HG03565 (cell line): ENCODE data around the gene OR10H5.
"Not testable (repeated sequence)": the region's sequence is repeated elsewhere in the genome, so short reads cannot be mapped to it uniquely, and the experiment has no call there.

Experiments used
- ATAC-seq: cut with Tn5 transposase; IDR thresholded peaks from one replicate; pipeline ENCODE4 v1.9.1; 2021; ENCODE audit warnings: mild to moderate bottlenecking, moderate library complexity; ENCODE audit not compliant: unreplicated experiment

Gene OR10H5

DNA sequence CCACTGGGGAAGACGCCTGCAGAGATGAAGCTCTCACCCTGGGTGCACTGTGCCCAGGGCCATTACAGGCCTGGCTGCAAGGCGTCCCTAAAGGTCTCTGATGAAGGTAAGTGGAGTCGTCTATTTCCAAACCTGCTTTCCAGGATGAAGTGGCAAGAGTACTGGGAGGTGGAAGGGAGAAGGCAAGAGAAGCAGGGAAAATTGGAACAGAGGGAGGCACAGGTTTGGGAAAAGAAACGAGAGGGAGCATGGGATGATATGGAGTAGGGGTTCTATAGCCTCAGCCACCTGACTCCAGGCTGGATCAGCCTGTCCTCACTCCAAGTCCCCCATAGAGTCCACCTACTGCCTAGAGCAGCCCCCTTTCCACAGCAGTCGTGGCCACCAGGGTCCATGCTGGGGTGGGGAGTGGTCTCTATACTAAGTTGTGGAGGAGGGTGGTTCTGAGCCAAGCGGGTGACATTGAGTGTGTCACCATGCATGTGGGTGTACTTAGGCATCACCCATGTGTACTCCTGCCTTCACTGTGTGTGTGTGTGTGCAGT lies at the start of gene OR10H5:
OR10H5 (plus strand) TSS at position 51 of the 545 bp plus-strand sequence. CDS start 6,388 bp downstream, outside the sequence.
- no peak for ATAC-seq

DNA sequence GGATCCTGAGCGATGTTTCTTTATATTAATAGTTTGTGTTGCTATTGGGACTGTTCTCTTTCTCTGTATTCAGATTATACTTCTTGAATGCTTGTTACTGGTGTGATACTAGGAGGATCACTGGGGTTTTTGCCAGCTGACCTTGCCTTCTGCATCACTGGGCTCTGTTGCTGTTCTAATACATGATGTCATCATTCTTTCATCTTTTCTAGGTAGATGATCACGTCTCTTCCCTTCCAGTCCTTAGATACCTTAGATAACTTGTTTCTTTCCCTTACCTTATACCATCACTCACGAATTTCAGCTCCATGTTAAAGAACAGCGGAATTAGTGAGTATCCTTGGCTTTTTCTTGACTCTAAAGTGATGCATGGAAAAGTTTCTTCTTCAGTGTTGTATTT lies 49.7 kb upstream of the OR10H5 start, which contains the start of gene OR10H3:
OR10H3 (plus strand) TSS at position 264 of the 400 bp plus-strand sequence. CDS start 3,408 bp downstream, outside the sequence.
- ATAC-seq, result no peak

- ATAC-seq, result no peak
Measured at GRCh38 chr19:15740785-15741184, 46.7 kb upstream of the OR10H5 start.

GRCh38 chr19:15748239-15748638 lies 39.2 kb upstream of the OR10H5 start:
- no peak for ATAC-seq

GRCh38 chr19:15758379-15758778 lies 29.1 kb upstream of the OR10H5 start:
- ATAC-seq, result no peak

DNA sequence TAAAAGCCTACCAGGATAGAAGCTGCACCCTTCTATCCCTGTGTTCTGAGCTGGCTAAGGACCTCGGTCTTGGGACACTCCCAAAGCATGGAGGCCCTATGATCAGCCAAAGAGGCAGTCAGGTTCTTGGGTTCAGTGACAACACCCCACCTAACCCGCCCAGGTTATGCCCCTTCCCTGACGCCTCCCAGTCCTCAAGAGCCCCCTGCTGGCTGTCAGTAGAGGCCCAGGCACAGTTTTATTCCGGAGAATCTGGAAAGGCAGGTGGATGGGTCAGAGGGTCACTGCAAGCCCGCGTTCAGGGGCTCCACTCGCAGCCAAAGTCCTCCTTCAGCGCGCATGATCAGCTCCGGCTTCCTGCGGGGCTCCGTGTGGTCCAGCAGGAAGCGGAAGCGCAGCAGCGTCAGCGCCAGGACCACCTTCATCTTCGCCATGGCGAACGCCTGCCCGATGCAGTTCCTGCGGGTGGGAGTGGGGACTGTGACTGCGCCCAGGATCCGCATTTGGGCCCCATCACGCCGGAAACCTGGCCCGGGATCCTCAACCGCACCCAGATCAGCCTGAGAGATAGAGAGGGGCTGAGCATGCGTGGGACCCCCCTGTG lies 27.4 kb upstream of the OR10H5 start:
- ATAC-seq, result no peak

GRCh38 chr19:15769586-15769985 lies 17.9 kb upstream of the OR10H5 start:
- ATAC-seq, result no peak

DNA sequence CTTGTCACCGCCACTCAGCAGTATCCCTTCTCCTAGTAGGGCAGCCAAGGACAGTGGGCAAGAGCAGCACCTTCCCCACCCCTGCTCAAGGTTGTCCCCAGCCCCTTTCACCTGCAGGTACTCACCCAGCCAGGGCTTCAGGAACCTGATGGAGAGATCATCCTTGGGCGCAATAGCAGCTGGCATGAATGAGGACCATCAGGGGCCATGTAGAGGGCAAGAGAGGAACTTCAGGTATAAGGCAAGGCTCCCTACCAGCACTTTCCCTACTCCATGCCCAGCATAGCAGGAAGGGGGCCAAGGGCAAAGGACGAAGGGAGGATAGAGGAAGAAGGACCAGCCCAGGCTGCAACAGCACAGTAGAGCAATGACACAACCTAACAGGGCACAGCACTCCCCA lies 13.3 kb upstream of the OR10H5 start:
- not testable (repeated sequence) for ATAC-seq

- ATAC-seq, result no peak
Measured at GRCh38 chr19:15775249-15775648, 12.2 kb upstream of the OR10H5 start.

- no peak for ATAC-seq
Measured at GRCh38 chr19:15776264-15776663, 11.2 kb upstream of the OR10H5 start.

- no peak for ATAC-seq
Measured at GRCh38 chr19:15776991-15777970, 10.2 kb upstream of the OR10H5 start.

DNA sequence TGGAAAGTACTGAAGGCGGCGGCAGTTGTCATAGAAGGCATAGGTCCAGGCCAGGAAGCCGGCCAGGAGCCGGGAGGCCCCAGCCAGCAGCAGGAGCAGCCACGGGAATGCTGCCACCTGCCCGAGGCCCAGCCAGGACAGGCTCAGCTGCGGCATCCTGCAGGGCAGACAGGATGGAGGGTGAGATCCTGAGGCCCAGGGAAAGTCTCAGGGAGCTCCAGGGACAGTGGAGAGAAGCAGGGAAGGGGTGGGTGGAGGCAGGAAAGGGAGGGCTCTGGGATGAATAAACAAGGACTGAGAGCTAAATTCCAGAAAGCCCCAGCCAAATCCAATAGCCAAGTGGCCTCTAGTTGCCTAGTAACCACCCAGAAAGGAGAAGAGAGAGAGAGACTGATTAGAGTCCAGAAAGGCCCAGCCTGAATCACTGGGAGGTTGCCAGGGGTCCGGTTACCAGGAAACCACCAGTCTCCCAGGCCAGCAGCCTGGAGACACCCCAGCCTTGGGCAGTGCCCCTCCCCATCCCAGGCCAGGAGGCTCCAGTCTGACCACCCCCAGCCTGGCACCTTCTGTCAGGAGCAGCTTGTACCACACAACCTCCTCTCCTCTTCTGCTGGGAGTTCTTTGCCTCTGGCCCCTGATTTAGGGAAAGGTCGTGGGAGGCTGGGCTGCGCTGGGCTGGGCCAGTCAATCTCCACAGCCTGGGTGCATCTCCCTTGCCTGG lies 7.5 kb upstream of the OR10H5 start:
- no peak for ATAC-seq

GRCh38 chr19:15780610-15781418 lies 6.6 kb upstream of the OR10H5 start:
- no peak for ATAC-seq

- no peak for ATAC-seq
Measured at GRCh38 chr19:15781661-15782060, 5.8 kb upstream of the OR10H5 start.

DNA sequence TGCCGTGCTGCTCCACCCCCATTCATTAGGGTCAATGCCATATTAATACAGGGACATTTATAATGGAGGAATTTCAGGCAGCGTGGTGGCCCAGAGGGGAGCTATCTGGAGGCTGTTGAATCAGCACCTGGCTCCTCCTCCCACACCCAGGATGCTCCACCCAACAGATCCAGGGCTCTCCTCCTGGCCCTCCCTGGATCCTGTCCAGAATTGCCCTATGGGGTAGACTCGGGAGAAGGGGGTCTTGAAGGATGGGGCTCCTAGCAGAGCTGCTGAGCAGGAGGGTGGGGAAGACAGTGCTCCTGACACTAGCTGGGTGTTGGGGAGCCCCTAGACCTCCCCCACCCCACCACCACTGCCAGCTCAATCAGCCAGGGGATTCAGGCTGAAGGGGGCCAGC lies 5.2 kb upstream of the OR10H5 start:
- ATAC-seq, result no peak

DNA sequence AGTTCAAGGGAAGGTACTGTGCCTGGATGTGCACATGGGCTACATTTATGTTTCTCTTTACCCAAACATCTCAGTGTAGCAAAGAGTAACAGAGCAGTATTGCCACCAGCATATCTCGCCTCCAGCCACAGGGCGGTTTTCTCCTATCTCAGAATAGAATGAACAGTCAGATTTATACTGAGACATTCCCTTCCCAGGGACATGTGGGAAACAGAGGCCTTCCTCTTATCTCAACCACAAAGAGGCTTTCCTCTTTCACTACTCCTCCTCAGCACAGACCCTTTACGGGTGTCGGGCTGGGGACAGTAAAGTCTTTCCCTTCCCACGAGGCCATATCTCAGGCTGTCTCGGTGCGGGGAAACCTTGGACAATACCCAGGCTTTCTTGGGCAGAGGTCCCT lies 4.6 kb upstream of the OR10H5 start:
- not testable (repeated sequence) for ATAC-seq

- no peak for ATAC-seq
Measured at GRCh38 chr19:15788594-15789270, 1.3 kb downstream of the OR10H5 start.

- no peak for ATAC-seq
Measured at GRCh38 chr19:15790096-15790495, 2.6 kb downstream of the OR10H5 start.

GRCh38 chr19:15794279-15794678 lies 6.8 kb downstream of the OR10H5 start:
- not testable (repeated sequence) for ATAC-seq

GRCh38 chr19:15810335-15810734 lies 22.9 kb downstream of the OR10H5 start:
- ATAC-seq, result no peak
